Nephron progenitor cell (in vitro differentiated cells): Measurements from ENCODE around the gene ALG14.

Source experiments
- DNase-seq: peaks from one replicate; pipeline ENCODE4 v3.0.0; 2021
- H3K27ac Mint-ChIP-seq: 2 replicates; pipeline ENCODE4 v1.8.0; 2021; ENCODE audit warnings: mild to moderate bottlenecking, moderate library complexity, mixed read lengths
- H3K27me3 Mint-ChIP-seq: 2 replicates; pipeline ENCODE4 v1.8.0; 2021; ENCODE audit warnings: mild to moderate bottlenecking, low read depth, mixed read lengths; ENCODE audit not compliant: poor library complexity
- H3K36me3 Mint-ChIP-seq: 2 replicates; pipeline ENCODE4 v1.8.0; 2021; ENCODE audit warnings: low read depth, mixed read lengths
- H3K4me1 Mint-ChIP-seq: 2 replicates; pipeline ENCODE4 v1.8.0; 2021; ENCODE audit warnings: mixed read lengths
- H3K4me3 Mint-ChIP-seq: 2 replicates; pipeline ENCODE4 v1.8.0; 2021; ENCODE audit warnings: mild to moderate bottlenecking, moderate library complexity, mixed read lengths
- H3K9me3 Mint-ChIP-seq: 2 replicates; pipeline ENCODE4 v1.8.0; 2021; ENCODE audit warnings: mild to moderate bottlenecking, moderate library complexity, mixed read lengths
- CTCF ChIP-seq: fragments of 200-600 bp; sonication (generic); IDR thresholded peaks from 2 replicates; pipeline ENCODE4 v1.5.0; 2021; ENCODE audit warnings: antibody characterized with exemption

ALG14 gene

GRCh38 chr1:94935034-94935433 is 137.7 kb downstream of the ALG14 start:
- Mint-ChIP-seq H3K4me1 (peaks cover 37% of the 10 kb centered on the region), H3K9me3 (no peaks in the 10 kb centered on the region), H3K27ac (peak overlapping the region; percentile 44), H3K27me3 (peaks cover 1% of the 10 kb centered on the region), H3K4me3 (no peak overlapping the region), H3K36me3 (peaks cover 28% of the 10 kb centered on the region)
- no peak for DNase-seq
- TF ChIP-seq CTCF: no peak

- Mint-ChIP-seq H3K36me3 (peaks cover 30% of the 10 kb centered on the region), H3K9me3 (no peaks in the 10 kb centered on the region), H3K4me3 (no peak overlapping the region), H3K4me1 (peaks cover 42% of the 10 kb centered on the region), H3K27me3 (peaks cover 5% of the 10 kb centered on the region), H3K27ac (peak overlapping the region; percentile 44)
- no peak for TF ChIP-seq CTCF
- DNase-seq: no peak
Measured at GRCh38 chr1:94934551-94934950, 138.2 kb downstream of the ALG14 start.

- TF ChIP-seq CTCF: no peak
- peaks cover 55% of the 10 kb centered on the region for H3K4me1 Mint-ChIP-seq
- H3K36me3 Mint-ChIP-seq: peaks cover 30% of the 10 kb centered on the region
- DNase-seq: no peak
- H3K27me3 Mint-ChIP-seq: peaks cover 12% of the 10 kb centered on the region
- H3K4me3 Mint-ChIP-seq: no peak overlapping the region
- no peaks in the 10 kb centered on the region for H3K9me3 Mint-ChIP-seq
- H3K27ac Mint-ChIP-seq: no peak overlapping the region
Measured at GRCh38 chr1:94931254-94931841, 141.4 kb downstream of the ALG14 start.

- H3K36me3 Mint-ChIP-seq: peaks cover 30% of the 10 kb centered on the region
- no peaks in the 10 kb centered on the region for H3K9me3 Mint-ChIP-seq
- peaks cover 15% of the 10 kb centered on the region for H3K27me3 Mint-ChIP-seq
- TF ChIP-seq CTCF: no peak
- peak overlapping the region; percentile 91 for H3K4me3 Mint-ChIP-seq
- H3K27ac Mint-ChIP-seq: no peak overlapping the region
- peaks cover 50% of the 10 kb centered on the region for H3K4me1 Mint-ChIP-seq
- no peak for DNase-seq
Measured at GRCh38 chr1:94929351-94930217, 143.2 kb downstream of the ALG14 start.

- Mint-ChIP-seq H3K27me3 (peaks cover 15% of the 10 kb centered on the region), H3K4me3 (peak overlapping the region; percentile 91), H3K36me3 (peaks cover 30% of the 10 kb centered on the region), H3K27ac (peak overlapping the region; percentile 90), H3K9me3 (no peaks in the 10 kb centered on the region), H3K4me1 (peaks cover 60% of the 10 kb centered on the region)
- no peak for DNase-seq
- no peak for TF ChIP-seq CTCF
Measured at GRCh38 chr1:94928293-94928939, 144.3 kb downstream of the ALG14 start.
